HG02870 (cell line): Measurements from ENCODE around the gene EXOC8.
A peak's percentile ranks its signal among the peaks of the same experiment; 100 is the strongest.

Experiments
- ATAC-seq: cut with Tn5 transposase; IDR thresholded peaks from one replicate; pipeline ENCODE4 v1.9.1; 2021; ENCODE audit warnings: mild to moderate bottlenecking, moderate library complexity; ENCODE audit not compliant: unreplicated experiment

The EXOC8 gene

DNA sequence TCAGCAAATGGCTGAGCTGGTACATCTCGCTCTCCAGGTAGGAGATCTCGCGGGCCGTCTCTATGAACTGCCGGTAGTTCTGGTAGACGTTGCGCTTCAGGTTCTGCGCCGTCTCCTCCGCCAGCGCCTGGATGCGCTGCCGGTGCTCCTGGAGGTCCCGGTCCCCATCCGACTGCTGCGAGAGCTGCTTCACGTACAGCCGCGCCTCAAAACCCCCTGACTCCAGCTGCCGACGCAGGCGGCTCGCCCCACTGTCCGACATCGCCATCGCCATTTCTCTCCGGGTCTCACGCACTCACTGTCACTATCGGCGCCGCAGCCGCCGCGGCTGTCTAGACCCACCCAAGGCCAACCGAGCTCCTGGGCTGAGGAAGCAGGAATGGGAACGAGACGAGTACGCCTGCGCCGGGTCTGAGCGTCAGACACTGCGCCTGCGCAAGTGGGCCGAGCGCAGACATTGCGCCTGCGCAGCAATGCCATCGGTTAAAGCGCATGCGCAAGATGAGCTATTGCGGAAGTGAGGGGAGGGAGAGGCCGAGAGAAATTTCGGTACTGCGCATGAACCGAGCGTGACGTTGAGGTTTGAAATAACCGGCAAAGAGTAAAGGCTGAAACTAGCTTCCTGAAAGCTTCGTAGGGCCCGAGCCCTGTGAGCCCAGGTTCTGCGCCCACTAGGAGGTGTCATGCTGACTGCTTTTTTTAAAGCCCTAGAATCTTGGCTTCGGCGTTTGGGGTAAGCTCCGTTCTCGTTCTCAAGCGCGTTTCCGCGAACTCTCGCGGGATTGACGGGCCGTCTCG, at the start of gene EXOC8:
EXOC8 (minus strand) TSS at position 381 of the 798 bp plus-strand sequence; CDS start at position 274, 107 bp downstream.
- peak; percentile 72 for ATAC-seq

DNA sequence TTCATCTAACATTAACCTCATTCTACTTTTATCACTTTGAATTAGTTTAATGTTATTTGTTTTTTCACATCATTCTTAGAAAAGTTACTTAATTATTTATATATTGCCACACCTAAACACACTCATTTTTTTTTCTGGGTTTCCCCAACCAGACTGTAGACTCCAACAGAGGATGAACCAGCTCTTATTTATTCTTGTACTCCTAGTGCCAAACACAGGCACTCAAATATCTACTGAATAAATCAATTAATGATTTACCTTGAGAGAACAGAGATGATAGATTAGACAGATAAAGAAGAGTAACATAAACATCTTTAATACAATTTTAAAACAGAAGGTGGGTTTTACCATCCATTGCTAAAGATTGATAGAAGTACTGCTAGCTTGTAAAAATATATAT, 48.8 kb upstream of the EXOC8 start:
- no peak for ATAC-seq

DNA sequence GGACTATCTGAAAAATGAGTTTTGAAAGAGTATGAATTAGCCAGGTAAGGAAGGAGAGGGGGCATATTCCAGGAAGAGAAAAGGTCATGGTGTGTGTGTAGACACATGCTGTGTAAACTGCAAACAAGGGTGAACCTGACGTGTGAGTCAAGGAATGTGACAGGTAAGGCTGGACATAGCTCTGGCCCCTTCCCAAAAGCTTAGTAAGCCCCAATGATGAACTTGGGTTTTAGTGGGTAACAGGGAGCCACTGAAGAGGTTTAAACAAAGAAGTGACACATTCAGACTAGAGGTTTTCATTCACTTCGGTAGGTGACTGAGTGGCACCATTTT, 47.7 kb upstream of the EXOC8 start:
- no peak for ATAC-seq

DNA sequence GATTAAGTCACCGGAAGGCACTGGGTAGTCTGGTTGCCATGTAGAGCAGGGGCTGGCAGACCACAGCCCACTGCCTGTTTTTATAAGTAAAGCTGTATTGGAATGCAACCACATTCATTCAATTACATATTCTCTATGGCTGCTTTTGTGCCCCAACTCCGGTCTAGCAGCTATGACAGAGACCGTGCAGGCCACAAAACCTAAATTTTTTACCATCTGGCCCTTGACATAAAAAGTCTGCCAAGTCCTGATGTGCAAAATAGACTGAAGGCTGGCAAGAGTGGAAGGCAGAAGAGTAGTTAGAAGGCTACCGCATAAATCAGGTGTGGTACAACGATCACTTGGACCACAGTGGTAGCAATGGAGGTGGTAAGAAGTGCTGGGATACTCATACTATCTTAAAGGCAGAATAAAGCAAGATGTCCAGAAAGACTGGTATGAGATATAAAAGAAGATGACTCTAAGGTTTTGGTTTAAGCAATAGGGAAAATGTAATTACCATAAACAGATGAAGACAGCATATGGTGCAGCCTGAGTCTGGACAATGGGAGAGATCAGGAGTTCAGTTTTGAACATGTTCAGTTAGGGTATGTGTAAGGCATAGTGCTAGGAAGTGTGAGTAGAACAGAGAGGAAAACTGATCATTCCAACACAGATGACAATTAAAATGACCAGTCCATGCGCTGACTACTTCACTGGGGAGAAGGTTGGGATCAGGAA, 47.2 kb upstream of the EXOC8 start:
- ATAC-seq, result no peak

- no peak for ATAC-seq
These were observed 45.7 kb upstream of the EXOC8 start for GRCh38 chr1:231383159-231383860.

DNA sequence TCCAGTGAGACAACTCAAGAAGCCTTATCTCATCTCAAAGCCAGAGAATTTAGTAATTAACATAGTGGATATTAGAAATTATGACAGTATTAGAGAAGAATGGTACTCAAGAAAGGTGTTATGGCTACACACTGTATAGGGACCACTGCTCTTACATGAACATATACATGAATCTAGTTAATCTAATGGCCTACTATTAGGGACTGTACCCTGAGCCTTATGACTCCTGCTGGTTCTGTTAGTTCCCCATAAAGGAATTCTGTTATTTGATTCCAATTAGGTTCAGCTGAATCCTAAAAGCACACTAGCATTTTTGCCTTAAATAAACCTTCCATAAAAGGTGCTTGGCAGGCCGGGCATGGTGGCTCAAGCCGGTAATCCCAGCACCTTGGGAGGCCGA, 44.8 kb upstream of the EXOC8 start:
- no peak for ATAC-seq

- no peak for ATAC-seq
These were observed 44.1 kb upstream of the EXOC8 start for GRCh38 chr1:231381729-231382128.

DNA sequence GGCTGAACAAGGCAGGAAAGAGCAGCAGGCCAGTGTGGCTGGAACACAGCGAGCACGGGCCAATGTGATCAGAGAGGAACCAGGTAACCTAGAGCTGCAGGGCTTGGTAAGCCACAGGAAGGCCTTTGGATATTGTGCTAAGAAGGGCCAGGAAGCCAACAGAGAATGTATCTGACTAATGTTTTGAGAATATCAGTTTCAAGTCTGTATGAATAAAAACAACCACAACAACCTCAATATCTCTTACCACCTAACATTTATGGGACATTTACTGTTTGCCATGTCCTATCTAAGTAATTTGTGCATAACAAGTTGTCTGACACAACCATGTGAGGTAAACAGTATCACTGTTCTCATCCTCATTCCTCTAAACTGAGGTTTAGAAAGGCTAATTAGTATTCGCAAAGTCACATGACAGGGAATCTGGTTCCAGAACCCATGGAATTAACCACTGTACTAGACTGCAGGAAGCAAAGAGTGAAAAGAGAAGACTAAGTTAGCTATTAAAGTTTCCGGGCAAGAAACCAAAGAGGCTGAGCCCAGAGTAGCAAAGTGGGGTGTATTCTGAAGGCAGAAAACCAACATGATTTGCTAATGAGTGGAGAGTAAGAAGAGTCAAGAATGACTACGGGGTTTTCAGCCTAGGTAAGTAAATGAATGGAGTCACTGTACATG, 39.4 kb upstream of the EXOC8 start:
- peak; percentile 78 for ATAC-seq

- ATAC-seq, result no peak
These were observed 38.4 kb upstream of the EXOC8 start for GRCh38 chr1:231376101-231376500.

GRCh38 chr1:231374394-231374793, 36.7 kb upstream of the EXOC8 start:
- ATAC-seq, result no peak

DNA sequence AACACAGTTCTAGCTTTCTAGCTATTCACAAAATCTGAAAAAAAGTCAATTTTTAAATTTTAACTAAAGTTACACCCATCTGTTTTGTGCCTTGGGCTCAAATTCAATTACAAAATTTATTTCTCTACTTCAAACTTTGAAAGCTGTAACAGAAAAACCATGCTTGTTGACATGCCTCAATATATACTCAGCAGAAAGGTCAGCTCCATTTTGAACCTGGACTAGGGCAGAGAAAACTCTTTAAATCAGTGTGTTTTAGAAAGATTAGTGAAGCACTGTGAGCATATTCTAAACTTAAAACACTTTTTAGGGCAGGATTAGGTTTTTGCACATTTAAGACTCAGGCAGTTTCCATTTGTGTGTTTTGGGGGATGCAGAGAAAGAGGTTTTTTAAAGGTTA, 34.8 kb upstream of the EXOC8 start:
- ATAC-seq, result no peak

DNA sequence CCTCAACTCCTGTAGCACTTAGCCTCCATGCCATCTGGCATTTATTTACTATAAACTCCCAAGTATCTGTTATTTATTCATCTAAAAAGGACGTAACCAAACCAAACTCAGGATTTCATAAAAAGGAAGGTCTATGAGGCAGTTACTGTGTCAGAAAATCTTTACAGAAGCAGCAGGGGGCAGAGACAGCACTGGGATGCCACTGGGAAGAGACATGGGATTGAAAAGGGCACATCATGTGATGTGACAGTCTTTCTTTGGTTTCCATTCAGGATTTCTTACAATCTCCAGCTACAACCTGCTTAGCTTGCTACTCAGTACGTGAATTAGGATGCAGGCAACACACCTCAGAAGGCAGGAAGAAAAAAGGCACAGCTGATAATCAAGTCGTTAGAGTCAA, 31.6 kb upstream of the EXOC8 start:
- no peak for ATAC-seq

DNA sequence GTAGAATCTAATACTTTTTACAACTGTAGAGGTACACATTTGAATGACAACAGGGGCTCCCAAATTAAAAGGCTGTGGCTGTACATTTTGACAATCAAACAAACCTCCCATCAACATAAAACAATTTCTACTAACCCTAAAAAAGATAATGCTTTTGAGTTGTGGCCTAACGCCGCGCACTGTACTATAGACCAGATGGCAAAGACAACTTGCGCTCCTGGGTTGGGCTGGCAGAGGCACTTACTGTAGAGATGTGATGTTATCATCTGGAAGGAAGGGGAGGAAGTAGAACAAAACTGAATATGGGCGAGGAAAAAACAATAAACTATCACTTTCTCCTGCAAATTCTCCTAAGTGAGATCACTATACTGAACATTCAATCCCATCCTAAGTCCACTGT, 26.5 kb upstream of the EXOC8 start:
- no peak for ATAC-seq

- no peak for ATAC-seq
These were observed 26.0 kb upstream of the EXOC8 start for GRCh38 chr1:231363624-231364023.

DNA sequence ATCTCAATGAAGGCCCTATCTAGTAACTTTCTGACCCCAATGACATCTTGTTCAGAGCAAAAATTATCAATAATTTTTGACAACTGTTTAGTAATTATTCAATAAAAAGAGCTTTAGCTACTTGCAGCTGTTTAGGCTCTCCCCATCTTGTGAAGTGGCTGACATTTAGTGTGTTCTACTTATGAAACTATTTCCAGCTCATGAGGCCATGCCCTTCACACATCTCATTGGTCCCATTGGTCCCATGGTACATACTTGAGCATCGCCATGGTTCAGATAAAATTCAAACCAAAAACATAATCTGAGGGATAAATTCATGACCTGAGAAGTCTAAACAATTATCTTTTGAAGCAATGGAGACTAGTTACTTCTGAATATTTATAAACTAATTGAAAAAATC, 24.7 kb upstream of the EXOC8 start:
- ATAC-seq, result no peak

DNA sequence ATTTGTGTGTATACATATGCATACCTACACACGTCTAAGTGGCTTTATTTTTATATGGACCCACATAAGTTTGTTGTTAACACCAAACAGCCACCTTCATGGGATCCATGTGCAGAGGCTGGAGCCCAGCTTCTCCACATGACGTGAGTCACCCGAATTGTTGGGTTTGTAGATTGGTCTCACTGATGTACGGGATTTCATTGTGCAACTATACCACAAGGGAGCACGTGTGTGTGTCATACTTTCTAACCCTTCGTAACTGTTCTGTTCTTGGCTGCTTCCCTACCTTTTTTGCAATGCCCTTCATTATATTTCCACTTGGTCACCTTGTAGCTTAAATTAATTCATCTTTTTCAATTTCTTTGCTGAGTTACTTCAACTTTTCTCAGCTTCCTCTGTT, 21.5 kb upstream of the EXOC8 start:
- no peak for ATAC-seq

DNA sequence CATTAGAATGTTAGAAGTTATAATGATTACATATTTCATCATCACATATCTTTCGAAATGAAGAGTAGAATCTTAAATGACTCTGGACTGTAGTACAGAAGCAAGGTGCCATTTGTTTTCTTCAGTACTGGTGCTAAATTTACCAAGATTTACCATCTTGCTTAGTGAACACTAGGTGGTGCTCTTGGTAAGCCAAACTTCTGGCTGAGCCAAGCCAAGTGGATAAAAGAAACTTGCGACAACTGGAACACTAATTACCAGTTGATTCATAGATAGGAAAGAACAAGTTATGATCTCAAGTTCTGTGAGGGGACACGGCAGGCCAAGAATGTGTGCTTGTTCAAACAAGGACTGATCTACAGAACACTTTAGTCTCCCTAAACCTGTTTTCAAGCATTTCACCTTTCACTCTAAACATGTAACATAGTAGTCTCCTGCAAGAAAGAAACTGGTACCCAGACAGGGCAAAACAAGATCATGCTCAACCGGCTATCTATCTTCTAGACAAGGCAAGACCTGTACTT, 20.2 kb upstream of the EXOC8 start:
- ATAC-seq, result peak; percentile 78

GRCh38 chr1:231357187-231357772, 19.6 kb upstream of the EXOC8 start:
- ATAC-seq, result no peak

- no peak for ATAC-seq
These were observed 17.5 kb upstream of the EXOC8 start for GRCh38 chr1:231355171-231355570.

DNA sequence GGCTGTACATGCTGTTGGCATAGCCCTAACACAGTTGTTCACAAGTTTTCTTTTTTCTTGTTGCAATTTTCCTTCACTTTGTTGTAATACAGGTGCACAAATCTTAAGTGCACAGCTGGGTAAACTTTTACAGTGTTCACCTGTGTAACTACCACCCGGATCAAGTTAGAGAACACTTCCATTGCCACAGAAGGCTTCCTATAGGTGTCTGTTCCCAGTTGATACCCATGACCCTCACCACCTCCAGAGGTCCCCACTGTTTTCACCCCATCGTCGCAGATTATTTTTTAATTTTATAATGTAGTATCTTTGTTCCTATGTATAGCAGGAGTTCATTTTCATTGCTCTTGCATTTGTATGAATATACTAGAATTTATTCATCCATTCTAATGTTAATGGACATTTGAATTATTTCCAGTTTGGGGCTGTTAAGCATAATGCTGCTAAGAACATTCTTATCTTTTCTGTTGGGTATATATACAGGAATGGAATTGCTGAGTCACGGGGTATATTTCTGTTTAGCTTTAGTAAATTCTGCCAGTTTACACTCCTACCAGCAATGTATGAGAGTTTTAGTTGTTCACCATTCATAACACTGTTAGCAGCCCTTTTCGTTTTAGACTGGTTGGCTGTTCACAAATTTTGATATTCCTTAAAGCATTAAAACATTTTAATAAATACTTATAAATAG, 16.8 kb upstream of the EXOC8 start:
- no peak for ATAC-seq
